GM19463 (cell line): ENCODE data around the gene KRTAP9-2.
"Not testable (repeated sequence)": the region's sequence is repeated elsewhere in the genome, so short reads cannot be mapped to it uniquely, and the experiment has no call there.

Experiments used
- ATAC-seq: cut with Tn5 transposase; IDR thresholded peaks from one replicate; pipeline ENCODE4 v1.9.1; 2021; ENCODE audit warnings: mild to moderate bottlenecking, moderate library complexity; ENCODE audit not compliant: unreplicated experiment

Gene KRTAP9-2

DNA sequence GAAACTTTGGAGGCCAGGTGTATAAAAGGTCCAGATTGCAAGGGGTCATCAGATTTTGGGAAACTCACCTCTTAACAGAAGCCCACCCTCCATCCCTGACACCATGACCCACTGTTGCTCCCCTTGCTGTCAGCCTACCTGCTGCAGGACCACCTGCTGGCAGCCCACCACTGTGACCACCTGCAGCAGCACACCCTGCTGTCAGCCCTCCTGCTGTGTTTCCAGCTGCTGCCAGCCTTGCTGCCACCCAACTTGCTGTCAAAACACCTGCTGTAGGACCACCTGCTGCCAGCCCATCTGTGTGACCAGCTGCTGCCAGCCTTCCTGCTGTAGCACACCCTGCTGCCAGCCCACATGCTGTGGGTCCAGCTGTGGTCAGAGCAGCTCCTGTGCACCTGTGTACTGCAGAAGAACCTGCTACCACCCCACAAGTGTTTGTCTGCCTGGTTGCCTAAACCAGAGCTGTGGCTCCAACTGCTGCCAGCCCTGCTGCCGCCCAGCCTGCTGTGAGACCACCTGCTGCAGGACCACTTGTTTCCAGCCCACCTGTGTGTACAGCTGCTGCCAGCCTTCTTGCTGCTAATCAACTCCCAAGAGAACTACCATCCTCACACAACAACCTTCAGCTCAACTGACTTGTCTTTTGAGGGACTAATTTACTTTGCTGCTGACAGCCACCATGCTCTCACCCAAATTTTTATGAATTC is 6.1 kb downstream of the KRTAP9-2 start, which contains the start of gene KRTAP9-3:
TSS of gene KRTAP9-3 (plus strand) at position 51 of the 707 bp plus-strand sequence. CDS start at position 104, 53 bp downstream.
- ATAC-seq: not testable (repeated sequence)

DNA sequence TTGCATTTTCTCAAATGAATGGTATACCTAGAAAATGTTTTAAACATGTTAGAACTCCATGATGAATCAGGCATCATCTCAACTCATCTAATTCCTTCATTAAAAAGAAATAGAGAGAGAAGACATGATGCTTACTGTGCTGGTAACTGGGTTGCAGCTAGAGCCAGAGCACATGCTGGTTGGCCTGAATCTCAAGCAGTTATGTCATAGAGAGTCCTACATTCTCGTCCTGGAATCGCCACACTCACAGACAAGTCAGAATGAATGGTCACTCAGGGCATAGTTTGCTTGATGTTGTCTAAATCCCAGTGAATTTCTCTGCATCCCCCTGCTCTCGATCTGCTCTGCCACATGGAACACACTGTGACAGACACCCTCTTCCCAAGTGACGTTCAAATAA is 10.7 kb downstream of the KRTAP9-2 start:
- ATAC-seq: not testable (repeated sequence)

DNA sequence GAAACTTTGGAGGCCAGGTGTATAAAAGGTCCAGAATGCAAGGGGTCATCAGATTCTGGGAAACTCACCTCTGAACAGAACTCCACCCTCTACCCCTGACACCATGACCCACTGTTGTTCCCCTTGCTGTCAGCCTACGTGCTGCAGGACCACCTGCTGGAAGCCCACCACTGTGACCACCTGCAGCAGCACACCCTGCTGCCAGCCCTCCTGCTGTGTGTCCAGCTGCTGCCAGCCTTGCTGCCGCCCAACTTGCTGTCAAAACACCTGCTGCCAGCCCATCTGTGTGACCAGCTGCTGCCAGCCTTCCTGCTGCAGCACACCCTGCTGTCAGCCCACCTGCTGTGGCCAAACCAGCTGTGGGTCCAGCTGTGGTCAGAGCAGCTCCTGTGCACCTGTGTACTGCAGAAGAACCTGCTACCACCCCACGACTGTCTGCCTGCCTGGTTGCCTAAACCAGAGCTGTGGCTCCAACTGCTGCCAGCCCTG is 11.5 kb downstream of the KRTAP9-2 start, which contains the start of gene KRTAP9-8:
TSS of gene KRTAP9-8 (plus strand) at position 51 of the 489 bp plus-strand sequence. CDS start at position 104, 53 bp downstream.
- not testable (repeated sequence) for ATAC-seq

DNA sequence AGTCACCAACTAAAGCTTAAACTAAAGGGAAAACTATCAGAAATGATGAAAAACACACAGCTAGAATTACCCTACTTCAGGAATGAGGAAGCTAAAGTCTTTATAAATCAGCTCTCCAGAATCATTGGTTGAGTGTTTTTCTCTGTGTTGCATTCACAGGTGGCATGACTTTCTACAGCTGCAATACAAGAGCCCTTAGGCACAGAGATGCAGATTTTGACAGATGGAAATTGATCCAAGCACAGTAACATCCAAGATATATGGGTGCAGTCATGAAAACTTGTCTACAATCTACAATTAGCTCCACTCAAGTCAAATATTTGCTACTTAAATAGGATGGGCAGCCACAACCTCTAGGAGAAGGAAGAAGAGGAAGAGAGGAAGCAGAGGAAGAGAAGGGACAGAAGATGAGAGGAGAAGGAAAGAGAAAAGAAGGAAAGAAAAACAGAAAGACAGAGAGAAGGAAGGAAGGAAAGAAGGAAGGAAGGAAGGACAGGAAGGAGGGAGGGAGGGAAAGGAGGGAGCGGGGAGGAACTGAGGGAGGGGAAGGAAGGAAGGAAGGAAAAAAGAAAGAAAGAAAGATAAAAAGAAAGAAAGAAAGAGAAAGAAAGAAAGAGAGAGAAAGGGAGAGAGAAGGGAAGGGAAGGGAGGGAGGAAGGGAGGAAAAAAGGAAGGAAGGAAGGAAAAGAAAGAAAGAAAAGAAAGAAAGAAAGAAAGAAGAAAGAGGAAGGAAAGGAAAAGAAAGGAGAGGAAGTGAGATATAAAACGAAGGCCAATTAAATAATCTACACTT is 20.7 kb downstream of the KRTAP9-2 start:
- not testable (repeated sequence) for ATAC-seq

DNA sequence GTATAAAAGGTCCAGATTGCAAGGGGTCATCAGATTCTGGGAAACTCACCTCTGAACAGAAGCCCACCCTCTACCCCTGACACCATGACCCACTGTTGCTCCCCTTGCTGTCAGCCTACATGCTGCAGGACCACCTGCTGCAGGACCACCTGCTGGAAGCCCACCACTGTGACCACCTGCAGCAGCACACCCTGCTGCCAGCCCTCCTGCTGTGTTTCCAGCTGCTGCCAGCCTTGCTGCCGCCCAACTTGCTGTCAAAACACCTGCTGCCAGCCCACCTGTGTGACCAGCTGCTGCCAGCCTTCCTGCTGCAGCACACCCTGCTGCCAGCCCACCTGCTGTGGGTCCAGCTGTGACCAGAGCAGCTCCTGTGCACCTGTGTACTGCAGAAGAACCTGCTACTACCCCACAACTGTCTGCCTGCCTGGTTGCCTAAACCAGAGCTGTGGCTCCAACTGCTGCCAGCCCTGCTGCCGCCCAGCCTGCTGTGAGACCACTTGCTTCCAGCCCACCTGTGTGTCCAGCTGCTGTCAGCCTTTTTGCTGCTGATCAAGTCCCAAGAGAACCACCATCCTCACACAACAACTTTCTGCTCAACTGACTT is 23.3 kb downstream of the KRTAP9-2 start, which contains the start of gene KRTAP9-4:
TSS of gene KRTAP9-4 (plus strand) at position 51 of the 604 bp plus-strand sequence. CDS start at position 85, 34 bp downstream.
- ATAC-seq: not testable (repeated sequence)

DNA sequence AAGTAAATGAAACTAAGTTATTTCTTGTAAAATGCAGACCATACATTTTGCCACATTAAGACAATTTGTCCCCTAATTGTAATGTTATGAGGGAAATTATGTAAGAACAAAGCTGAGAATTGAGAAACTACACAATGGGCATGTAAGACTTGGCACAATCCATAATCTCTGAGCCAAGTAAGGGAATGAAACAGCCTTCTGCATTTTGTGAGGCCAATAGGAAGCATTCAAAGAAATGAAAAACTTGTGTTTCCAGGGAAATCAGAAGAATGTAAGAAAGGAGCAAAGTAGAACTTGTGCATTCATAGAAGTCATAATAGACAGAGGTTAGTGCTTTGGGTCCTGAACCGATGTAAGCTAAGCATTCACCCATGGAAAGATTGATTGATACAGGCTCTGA is 24.8 kb downstream of the KRTAP9-2 start:
- ATAC-seq: no peak

DNA sequence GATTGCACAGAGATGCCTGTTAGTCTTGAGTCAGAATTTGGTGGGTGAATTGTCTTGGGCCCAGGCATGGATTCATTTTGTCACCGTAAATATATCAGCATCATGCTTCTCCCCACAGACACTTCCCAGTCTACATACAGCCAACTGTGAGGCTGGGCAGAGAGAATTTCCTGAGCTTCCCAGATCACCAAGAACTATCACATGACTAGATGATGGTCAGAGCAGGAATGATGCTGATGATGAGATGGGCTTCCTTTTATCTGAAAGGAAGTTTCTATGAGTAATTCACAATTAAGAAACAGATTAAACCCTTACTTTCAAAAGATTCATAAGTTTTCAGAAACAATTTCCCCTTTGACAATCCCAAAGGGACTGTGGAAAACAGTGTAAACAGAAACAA is 28.4 kb downstream of the KRTAP9-2 start:
- no peak for ATAC-seq

DNA sequence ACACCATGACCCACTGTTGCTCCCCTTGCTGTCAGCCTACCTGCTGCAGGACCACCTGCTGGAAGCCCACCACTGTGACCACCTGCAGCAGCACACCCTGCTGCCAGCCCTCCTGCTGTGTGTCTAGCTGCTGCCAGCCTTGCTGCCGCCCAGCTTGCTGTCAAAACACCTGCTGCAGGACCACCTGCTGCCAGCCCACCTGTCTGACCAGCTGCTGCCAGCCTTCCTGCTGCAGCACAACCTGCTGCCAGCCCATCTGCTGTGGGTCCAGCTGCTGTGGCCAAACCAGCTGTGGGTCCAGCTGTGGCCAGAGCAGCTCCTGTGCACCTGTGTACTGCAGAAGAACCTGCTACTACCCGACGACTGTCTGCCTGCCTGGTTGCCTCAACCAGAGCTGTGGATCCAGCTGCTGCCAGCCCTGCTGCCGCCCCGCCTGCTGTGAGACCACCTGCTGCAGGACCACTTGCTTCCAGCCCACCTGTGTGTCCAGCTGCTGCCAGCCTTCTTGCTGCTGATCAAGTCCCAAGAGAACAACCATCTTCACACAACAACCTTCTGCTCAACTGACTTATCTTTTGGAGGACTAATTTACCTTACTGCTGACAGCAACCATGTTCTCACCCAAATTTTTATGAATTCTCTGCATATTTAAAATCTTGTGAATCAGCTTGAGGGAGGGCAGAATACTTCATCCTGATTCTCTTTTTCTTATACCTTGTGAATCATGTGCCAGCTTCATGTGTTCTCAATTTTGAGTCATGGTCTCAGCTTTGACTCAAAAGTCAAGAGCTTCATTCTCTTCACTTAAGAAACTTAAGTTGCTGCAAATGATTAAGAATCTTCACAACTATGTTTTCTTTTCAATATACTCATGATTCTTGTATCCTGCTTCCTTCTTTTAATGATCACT is 29.2 kb downstream of the KRTAP9-2 start, which contains the start of gene KRTAP9-9:
TSS of gene KRTAP9-9 (plus strand) at position 4 of the 910 bp plus-strand sequence.
- not testable (repeated sequence) for ATAC-seq

DNA sequence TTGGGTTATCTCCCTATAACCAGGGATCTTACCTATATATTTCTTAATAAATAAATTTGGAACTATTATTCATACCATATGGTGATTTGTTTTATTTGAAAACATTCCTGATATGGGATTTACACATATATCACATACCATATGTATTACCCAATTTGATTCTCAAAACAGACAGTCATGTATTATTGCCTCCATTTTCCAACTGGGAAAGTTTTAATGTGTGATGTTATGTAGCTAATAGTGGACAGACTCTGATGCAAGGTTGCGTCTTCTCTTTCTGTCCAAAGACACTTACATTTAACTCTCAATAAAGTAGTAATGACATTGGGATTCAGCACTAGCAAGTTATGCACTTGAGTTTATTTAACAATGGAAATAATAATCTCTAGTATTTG is 29.8 kb downstream of the KRTAP9-2 start:
- ATAC-seq: no peak

DNA sequence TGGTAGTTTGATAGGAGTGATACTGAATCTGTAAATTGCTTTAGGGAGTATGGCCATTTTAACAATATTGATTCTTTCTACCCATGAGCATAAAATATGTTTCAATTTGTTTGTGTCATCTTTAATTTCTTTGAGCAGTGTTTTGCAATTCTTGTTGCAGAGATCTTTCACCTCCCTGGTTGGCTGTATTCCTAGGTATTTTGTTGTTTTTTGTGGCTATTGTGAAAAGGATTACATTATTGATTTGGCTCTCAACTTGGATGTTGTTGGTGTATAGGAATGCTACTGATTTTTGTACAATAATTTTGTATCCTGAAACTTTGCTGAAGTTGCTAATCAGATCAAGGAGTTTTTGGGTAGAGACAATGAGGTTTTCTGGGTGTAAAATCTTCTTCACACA is 32.0 kb downstream of the KRTAP9-2 start:
- no peak for ATAC-seq

DNA sequence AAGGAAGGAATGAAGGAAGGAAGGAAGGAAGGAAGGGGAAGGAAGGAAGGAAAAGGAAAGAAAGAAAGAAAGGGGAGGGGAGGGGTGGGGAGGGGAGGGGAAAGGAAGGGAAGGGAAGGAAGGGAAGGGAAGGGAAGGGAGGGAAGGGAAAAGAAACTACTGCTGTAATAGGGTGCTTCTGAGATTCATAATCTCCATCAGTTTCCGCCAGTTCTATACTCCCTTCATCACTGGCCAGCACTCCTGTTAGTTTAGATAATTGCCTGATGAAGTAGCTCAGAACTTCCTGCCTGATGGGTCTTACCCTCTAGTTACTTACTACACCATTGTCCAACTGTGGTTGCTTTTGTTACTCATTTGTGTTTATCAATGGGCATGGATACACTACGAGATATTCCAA is 36.8 kb downstream of the KRTAP9-2 start:
- ATAC-seq: no peak

DNA sequence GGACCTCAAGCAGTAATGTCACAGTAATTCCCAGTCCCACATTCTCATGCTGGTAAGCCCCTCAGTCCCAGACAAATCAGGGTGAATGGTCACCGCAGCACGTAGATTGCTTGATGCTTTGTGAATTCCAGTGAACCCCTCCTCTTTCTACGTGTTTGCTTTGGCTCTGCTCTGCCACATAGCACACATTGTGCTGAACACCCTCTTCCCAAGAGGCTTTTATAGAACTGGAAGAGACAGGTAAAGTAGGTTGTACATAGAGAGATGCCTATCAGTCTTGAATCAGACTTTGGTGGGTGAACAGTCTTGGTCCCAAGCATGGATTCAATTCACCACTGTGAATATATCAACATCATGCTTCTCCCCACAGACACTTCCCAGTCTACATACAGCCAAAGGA is 38.2 kb downstream of the KRTAP9-2 start:
- ATAC-seq: no peak

DNA sequence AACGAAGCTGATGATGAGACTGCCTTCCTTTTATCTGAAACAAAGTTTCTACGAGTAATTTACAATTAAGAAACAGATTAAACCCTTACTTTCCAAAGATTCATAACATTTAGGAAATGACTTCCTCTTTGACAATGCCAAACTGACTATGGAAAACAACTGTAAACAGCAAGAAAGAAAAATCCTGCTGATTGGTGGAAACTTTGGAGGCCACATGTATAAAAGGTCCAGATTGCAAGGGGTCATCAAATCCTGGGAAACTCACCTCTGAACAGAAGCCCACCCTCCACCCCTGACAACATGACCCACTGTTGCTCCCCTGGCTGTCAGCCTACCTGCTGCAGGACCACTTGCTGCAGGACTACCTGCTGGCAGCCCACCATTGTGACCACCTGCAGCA is 38.6 kb downstream of the KRTAP9-2 start, which contains the start of gene KRTAP9-6:
TSS of gene KRTAP9-6 (plus strand) at position 301 of the 400 bp plus-strand sequence. CDS start at position 301, 0 bp downstream.
- no peak for ATAC-seq

DNA sequence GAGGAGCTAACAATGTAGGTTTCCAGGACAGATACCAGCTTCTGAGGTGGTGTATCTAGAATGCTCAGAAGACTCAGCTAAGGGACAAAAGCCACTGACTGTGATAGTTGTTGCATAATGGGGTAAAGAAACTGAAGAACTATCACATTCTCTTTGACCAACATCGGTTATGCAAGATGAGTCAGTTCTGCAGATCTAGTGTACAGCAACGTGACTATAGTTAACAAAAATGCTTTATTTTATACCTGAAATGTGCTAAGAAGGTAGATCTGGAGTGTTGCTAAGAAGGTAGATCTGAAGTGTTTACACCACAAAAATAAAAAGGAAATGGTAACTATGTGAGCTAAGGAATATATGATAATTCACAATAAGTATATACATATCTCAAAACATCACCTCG is 41.3 kb downstream of the KRTAP9-2 start:
- ATAC-seq: no peak

DNA sequence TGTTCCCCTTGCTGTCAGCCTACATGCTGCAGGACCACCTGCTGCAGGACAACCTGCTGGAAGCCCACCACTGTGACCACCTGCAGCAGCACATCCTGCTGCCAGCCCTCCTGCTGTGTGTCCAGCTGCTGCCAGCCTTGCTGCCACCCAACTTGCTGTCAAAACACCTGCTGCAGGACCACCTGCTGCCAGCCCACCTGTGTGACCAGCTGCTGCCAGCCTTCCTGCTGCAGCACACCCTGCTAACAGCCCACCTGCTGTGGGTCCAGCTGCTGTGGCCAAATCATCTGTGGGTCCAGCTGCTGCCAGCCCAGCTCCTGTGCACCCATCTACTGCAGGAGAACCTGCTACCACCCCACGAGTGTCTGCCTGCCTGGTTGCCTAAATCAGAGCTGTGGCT is 44.9 kb downstream of the KRTAP9-2 start:
- ATAC-seq: not testable (repeated sequence)

DNA sequence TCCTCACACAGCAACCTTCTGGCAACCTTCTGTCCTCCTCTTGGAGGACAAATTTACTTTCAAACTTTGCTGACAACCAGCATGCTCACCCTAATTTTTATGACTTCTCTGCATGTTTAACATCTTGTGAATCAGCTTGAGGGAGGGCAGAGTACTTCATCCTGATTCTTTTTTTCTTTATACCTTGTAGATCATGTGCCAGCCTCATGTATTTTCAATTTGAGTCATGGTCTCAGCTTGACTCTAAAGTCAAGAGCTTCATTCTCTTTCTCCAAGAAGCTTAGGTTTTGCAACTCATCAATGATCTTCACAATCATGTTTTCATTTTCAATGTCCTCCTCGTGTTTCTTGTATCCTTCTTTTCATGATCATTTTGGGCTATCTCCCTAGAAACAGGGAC is 45.4 kb downstream of the KRTAP9-2 start:
- no peak for ATAC-seq

DNA sequence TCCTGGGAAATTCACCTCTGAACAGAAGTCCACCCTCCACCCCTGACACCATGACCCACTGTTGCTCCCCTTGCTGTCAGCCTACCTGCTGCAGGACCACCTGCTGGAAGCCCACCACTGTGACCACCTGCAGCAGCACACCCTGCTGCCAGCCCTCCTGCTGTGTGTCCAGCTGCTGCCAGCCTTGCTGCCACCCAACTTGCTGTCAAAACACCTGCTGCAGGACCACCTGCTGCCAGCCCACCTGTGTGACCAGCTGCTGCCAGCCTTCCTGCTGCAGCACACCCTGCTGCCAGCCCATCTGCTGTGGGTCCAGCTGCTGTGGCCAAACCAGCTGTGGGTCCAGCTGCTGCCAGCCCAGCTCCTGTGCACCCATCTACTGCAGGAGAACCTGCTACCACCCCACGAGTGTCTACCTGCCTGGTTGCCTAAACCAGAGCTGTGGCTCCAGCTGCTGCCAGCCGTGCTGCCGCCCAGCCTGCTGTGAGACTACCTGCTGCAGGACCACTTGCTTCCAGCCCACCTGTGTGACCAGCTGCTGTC is 49.3 kb downstream of the KRTAP9-2 start, which contains the start of gene KRTAP9-7:
TSS of gene KRTAP9-7 (plus strand) at position 51 of the 543 bp plus-strand sequence. CDS start at position 51, 0 bp downstream.
- ATAC-seq: not testable (repeated sequence)
